GM20431 (cell line): Measurements from ENCODE around the gene ANKRD6.

Experiments used
- in situ Hi-C: fragments of 300-500 bp; cut with MseI, MboI; formaldehyde crosslinking; loops from one replicate; pipeline ENCODE4 v1.15.0; 2020; ENCODE audit warnings: low sequenced_read_pairs; ENCODE audit not compliant: unreplicated experiment

ANKRD6 gene

DNA sequence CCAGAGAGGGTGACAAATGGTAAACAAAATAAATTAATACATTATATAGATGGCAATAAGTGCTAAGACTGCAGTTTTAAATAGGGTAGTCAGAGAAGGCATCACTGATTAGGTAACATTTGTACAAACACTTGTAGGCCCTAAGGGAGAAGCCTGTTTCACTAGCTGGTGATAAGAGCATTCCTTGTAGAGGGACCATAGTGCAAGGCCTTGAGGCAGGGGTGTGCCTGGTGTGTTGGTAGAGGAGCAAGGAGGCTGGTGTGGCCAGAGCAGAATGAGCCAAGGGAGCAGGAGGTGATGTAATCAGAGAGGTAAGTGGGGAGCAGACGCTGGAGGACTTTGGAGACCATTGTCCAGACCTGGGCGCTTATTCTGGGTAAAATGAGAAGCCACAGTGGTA lies 70.7 kb downstream of the ANKRD6 start:
- in situ Hi-C loops: no loop called here

DNA sequence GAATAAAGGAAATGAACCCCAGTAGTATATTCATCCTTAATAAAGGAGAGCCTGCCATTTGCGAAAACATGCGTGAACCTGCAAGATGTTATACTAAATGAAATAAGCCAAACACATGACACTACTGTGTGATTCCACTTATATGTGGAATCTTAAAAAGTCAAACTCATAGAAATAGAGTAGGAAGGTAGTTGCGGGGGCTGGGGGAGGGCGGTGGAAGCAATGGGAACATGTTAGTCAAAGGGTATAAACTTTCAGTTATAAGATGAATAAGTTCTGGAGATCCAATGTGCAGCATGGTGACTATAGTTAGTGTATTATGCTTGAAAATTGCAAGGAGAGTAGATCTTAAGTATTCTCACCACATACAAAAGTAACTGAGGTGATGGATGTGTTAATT lies 72.9 kb downstream of the ANKRD6 start:
- in situ Hi-C loops: no loop called here

DNA sequence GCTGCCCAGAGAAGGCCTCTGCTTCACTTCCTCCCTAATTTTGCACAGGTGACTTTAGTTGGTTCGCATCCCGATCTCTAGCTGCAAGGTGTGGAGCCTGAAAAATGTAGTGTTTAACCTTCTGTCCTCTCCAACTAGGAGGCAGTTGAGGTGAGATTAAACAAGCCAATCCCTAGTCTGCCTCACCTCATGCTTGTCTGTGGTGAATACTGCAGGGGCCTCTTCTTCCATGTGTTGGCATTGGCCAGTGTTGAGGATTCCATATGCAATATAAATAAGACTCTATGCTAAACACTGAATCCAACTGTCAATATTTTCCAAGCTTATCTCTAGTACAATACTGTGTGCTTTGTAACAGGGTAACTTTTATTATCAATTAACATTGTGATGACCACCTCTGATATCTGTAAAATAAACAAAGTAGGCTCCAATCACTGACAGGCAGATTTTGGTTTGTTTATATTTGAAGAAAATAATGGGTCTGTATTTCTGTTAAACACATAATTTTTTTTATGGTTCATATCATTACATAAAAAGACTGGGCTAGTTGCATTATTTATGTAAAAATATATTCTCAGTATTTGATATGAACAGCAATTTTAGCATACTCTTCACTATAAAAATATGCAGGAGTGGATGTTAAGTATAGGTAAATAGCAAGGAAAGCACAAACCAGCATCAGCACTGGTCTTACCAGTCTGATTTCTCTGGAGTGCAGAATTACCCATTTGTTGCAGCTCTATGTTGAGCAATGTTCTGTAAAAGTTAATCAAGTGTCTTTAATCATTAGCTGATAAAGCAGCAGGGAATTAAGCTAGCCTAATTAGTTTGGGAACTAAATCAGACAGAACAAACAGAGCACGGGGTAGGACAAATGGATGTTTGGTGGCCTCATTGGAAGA lies 74.0 kb downstream of the ANKRD6 start:
- in situ Hi-C loops: no loop called here

DNA sequence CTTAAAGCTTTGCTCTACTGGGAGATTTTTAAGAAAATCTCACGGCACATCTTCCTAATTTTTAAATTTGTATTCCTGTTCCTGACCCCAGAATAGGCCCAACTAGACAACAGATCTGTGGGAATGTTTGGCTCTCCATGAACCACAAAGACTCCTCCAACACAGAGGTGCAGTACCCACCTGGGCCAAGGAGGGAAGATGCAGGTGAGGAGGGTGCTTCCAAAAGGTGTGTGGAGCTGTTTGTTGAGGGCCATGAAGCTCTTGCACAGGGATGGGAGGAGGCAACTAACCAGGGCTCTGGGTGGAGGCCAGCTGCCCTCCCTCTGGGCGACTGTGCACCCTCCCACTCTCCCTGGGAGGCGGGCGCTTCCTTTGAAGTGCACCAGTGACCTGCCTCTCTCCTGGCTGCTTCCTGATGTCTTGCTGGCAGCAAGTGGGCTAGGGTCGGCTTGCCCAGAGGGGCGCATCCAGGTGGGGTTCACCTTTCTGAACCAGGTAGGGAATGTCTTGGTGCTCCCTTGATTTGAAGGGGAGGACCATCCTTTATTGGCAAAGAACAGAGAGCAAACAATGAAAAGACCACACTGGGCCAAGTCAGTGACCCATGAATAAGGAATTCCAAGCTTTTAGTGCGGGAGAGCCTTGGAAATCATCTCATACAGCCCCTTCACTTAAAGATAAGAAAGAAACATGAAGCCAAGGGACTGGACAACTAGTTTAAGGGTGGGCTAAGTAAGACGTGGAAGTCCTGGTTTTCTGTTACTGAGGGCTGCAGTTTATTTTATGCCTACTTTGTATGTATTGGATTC lies 76.0 kb downstream of the ANKRD6 start:
- in situ Hi-C loops: no loop called here

DNA sequence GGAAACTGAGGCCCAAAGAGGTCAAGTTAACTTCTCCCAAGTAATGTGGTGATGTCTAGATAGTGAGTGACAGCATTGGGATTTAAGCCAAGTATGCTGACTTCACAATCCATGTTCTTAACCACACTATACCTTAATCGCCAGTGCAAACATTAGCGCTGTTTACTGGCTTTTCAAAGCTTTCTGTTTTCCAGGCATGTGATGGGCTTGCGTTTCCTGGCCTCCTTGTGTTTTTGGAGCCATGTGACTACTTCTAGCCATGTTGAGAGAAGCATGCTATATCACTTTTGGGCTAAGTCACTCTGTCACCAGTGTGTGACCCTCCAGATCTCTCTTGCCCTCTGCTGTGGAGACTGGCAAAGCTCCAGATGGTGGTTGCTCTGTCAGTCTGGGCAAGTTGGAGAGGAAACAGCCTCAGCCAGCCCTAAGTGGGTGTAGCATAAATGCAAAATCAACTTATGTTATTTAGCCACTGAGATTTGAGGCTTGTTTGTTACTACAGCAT lies 76.9 kb downstream of the ANKRD6 start:
- in situ Hi-C loops: no loop called here

DNA sequence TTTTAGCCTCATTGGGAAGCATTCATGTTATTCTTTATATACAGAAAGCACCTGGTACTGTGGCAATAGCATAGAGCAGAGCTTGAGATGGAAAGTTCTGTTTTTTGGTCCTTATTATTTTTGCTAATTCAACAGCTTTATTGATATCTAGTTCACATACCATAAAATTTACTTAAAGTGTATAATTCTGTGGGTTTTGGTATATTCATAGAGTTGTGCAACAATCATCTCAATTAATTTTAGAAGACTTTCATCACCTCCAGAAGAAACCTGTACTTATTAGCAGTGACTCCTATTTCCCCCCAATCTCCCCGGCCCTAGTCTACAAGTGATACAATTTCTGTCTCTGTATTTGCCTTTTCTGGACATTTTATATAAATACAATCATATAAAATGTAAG lies 77.4 kb downstream of the ANKRD6 start:
- in situ Hi-C loops: no loop called here

DNA sequence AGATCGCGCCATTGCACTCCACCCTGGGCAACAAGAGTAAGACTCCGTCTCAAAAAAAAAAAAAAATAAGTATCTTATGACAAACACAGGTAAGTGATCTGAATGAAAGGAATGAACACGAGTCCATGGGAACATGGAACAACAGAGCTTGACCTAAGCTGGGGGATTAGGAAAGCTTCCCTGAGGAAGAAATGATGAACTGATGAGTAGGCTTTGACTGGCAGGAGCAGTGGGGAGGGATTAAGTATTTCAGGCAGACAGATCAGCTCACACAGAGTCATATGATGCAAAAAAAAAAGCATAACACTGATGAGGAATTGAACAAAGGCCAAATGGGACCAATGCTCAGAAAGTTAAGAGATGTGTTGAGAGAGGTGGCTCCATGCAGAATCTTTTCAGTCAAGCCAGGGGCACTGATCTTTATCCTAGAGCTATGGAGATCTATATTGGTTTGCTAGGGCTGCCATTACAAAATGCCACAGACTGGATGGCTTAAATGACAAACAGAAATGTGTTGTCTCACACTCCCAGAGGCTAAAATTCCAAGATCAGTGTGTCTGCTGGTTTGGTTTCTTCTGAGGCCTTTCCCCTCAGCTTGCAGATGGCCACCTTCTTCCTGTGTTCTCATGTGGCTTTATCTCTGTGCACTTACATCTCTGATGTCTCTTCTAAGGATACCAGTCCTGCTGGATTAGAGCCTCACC lies 85.6 kb downstream of the ANKRD6 start:
- in situ Hi-C loops: no loop called here

DNA sequence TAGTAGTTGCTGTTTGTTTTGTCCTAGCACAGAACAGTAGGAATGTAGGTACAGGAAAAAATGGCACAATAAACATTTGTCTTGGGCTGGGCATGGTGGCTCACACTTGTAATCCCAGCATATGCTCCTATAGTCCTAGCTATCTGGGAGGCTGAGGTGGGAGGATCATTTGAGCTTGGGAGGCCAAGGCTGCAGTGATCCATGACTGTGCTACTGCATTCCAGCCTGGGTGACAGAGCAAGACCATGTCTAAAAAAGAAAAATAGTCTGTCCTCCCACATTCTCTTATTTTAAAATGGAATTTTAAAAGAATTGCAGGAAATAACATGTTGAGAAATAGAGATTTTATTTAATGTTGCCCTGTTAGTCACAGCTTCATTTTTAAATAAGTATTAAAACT lies 87.8 kb downstream of the ANKRD6 start:
- in situ Hi-C loops: no loop called here

DNA sequence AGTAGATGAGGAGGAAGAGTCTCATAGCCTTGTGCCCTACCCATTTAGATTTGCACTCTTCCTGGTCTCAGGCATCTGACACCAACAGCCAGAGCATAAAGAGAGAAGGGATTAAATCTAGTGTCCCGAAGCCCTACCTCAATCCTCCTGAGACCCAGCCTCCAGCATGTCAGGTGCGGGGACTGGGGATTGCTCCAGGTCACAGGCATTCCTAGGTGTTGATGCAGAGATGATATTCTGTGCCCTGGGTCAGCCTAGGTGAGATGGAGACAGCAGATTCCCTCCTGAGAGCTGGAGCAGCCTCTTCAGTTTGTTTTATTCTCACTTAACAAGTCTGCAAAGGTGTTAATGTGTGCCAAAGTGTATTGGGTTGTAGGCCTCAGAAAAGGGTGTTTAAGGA lies 89.8 kb downstream of the ANKRD6 start:
- in situ Hi-C loops: no loop called here

DNA sequence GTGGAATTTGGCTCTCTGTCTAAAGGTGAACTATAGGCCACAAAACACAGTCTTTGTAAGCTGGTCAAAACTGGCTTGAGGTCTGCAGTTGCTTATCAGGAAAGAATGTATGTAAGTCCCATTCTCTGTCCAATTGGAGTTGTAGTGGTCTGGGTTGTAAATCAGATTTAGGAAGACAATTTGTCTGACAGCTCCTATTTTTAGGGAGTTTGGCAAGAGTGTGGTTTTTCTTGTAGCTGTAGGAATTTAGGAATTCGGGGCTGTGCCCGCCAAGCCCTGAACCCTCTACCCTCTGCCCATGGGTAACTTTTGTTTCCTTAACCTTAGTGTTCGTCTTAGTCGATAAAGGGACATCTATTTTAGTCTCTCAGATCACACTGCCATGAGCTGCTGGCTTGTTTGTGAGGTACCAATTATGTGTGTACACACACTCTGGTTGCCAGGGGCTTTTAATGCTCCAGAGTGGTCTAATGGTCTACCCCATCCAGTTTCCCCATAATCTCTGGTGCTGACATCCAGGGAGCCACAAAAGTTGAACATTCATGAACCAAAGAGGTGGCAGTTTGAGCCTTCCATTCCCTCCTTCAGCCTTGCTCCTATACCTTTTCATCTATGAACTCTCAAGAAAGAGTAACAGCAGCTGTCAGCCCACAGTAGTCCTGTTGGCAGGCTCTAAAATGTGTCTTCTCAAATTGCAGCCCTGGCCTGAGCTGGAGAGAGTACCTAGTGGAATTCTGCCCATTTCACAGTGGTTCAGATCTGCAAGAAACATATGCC lies 93.0 kb downstream of the ANKRD6 start:
- in situ Hi-C loops: no loop called here

DNA sequence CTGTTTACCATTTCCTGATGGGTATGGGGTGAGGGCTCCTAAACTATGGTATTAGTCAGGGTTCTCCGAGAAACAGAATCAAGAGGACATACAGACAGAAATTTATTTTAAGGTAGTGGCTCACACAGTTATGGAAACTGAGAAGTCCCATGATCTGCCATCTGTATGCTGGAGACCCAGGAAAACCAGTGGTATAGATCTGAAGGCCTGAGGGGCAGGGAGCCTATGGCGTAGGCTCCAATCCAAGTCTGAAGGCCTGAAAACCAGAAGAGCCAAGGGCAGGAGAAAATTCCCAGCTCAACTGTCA lies 93.6 kb downstream of the ANKRD6 start:
- in situ Hi-C loops: no loop called here

DNA sequence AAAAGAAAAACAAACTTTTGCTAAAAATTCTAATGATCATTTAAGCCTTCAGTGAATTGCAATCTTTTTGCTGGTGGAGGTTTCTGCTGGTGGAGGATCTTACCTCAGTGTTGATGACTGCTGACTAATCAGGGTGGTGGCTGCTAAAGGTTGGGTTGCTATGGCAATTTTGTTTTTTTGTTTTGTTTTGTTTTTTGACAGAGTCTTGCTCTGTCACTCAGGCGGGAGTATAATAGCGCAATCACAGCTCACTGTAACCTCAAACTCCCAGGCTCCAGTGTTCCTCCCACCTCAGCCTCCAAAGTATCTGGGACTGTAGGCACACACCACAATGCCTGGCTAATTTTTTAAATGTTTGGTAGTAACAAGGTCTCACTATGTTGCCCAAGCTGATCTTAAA lies 94.7 kb downstream of the ANKRD6 start:
- in situ Hi-C loops: no loop called here

DNA sequence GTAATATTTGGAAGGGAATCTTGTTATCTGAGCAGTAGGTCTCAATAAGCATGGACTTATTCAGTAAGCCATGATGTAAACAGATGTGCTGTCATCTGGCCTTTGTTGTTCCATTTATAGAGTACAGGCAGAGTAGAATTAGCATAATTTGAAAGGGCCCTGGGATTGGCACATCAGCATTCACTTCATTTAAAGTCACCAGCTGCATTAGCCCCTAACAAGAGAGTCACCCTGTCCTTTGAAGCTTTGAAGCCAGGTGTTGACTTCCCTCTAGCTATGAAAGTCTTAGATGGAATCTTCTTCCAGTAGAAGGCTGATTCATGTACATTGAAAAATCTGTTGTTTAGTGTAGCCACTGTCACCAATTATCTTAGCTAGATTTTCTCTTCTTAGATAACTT lies 95.9 kb downstream of the ANKRD6 start:
- in situ Hi-C loops: no loop called here

DNA sequence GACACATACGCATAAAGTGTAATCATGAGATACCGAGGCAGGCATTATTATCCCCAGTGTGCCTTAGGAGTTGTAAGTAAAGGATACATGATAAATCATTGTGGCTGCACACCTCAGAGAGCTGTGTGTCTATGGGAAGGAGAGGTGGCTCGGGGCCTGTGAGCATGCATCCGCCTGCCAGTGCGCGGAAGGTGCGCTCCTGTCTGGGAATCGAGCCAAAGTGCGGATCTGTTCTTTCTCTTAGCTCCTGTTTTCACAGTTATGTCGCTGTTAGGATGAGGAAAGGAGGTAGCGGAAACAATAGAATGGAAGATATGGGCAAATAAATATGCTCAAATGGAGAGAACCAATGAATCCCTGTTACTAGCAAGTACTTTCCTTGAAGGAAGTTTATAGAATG lies 98.0 kb downstream of the ANKRD6 start:
- in situ Hi-C loops: no loop called here

DNA sequence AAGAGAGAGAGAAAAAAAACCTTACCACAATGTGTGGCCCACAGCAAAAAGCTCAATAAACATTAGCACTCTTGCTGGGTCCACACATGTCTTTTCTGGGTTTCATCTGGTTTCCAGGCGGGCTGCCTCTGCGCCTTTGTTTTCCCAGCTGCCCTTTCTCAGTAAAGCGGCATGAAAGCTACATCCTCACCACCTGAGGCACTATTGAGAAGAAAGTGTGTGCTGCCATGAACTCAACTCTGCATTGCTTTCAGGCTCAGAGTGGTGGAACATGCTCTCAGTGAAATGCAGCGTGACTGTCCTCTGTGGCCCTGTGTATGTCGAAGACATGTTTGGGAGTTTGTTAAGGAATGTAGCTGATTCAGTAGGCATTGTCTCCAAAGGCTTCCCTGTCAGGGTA lies 103.3 kb downstream of the ANKRD6 start:
- in situ Hi-C loops: no loop called here

DNA sequence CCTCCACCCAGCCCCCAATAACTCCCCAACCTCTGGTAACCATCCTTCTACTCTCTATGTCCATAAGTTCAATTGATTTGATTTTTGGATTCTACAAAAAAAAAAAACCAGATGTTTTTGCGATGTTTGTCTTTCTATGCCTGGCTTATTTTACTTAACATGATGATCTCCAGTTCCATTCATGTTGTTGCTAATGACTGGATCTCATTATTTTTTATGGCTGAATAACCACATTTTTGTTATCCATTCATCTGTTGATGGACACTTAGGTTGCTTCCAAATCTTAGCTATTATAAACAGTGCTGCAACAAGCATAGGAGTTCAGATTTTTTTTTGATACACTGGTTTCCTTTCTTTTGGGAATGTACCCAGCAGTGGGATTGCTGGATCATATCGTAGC lies 106.8 kb downstream of the ANKRD6 start:
- in situ Hi-C loops: no loop called here

DNA sequence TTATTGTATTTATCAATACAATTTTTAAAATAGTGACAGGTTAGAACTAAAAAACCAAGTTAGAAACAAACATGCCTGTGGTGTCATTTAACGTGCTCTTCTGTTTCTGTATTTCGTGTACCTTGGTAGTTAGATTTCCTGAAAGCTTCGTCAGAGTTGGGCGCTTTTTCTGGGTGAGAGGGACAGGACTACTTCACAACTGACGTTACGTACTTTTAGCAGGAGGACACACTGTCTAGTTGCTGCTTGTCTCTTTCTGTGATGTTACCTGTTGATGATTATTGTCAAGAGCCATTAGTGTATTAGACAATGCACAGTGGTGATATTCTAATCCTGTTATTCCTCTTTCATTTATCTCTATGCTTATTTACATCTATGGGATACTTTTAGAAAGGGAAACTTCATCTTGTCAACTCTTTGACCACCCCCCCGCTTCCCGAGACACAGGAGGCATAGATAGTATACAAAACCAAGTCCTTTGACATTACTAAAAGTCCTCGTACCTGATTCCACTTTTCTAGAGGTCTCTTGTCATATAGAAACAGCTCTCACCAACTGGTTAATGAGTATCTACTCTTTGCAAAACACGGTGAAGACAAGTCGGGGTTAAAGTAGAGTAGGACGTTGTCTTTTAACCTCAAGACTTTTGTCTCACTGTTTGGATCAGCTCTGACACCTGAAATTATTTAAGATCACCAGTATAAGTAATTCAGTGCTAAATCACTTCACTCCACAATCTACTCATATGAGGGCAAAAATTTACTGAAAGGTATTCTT lies 109.3 kb downstream of the ANKRD6 start:
- in situ Hi-C loops: no loop called here

DNA sequence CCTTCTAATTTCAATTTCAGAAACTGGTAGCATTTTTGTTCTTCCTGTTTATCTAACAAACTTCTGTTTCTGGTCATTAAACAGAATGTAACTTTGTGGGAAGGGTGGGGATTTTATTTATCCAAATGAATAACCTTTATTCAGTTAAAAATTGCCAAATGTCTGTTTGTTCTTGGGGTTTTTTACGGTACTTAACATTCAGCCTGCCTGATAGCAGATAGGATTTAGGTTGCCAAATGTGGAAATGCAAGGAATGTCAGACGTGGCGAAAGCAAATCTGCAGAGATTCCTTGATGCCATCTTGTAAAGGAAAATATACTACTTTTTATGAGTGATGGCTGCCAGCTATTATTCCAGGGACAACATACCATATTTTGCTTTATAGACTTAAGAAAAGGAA lies 109.9 kb downstream of the ANKRD6 start:
- in situ Hi-C loops: no loop called here

DNA sequence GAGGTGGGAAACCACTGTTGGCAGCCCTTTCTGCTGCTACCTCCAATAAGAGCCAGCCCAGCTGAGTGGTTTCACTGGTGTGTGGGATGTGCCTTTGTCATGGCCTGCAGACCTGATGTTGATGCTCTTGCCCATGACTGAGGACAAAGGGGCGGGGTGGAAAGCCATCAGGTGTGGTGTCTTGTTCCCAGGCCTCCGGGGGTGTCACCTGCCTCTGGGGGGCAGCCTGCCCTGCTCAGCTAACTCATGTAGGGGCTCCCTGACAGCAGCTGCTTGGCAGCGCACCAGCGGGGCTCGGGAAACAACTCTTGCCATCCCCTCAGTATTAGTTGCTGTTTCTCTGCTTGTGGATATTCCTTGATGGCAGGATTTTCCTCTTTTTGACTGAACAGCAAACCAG lies 114.3 kb downstream of the ANKRD6 start:
- in situ Hi-C loops: no loop called here
